ENCODE measurements around the gene LRRC14B.

DNA sequence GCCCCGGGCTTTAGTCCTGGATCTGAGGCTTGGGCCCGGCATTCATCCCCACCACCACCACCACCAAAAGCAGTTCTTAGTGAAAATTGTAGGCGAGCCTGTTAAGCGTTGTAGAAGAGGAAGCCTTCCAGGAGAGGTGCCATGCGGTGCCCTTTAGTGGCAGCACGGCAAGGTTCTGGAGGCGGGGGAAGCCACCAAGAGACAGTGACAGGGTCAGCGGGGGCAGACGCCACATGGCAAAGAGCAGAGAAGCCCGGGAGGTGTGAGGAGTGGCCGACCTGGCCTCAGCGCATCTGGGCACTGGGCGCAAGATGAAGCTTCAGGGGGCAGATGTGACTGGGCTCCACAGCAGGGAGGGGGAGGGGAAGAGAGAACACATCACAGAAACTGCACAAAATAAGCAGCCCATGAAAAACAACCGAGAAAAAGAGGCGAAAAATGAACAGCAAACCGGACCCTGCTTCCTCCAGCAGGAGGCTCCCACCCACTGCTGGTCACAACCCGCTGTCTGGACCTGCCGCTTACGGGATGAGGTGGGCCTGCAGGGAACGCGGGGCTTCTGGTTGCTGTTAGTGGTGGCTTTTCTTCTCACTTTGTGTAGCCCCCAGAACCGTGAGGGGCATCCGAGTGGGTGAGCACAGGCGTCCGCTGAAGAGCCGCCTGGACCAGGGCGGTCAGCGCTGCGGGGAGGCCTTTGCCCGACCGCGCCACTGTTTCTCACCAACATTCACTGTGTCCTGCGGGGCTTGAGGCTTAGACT lies 4.3 kb downstream of the LRRC14B start:
- no peak for TF ChIP-seq TCF7L2 (IDR thresholded peaks at IDR 0.05; ENCODE audit: borderline replicate concordance, low read depth, low read length)
- TF ChIP-seq, protein P1, sequence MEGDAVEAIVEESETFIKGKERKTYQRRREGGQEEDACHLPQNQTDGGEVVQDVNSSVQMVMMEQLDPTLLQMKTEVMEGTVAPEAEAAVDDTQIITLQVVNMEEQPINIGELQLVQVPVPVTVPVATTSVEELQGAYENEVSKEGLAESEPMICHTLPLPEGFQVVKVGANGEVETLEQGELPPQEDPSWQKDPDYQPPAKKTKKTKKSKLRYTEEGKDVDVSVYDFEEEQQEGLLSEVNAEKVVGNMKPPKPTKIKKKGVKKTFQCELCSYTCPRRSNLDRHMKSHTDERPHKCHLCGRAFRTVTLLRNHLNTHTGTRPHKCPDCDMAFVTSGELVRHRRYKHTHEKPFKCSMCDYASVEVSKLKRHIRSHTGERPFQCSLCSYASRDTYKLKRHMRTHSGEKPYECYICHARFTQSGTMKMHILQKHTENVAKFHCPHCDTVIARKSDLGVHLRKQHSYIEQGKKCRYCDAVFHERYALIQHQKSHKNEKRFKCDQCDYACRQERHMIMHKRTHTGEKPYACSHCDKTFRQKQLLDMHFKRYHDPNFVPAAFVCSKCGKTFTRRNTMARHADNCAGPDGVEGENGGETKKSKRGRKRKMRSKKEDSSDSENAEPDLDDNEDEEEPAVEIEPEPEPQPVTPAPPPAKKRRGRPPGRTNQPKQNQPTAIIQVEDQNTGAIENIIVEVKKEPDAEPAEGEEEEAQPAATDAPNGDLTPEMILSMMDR (tag by site-specific recombination; IDR thresholded peaks at IDR 0.05), result no peak
